IMR-90 (cell line): ENCODE data around the gene RASGRF1. TPM values are rescaled to one million over a fixed set of nuclear protein-coding genes. Genes with fewer than 3 reads are reported as not detected.

Source experiments
- ATAC-seq: fragments of 200-7000 bp; cut with Tn5 transposase; 2 replicates; pipeline ENCODE4 v1.9.1; 2020; ENCODE audit warnings: low read depth, mild to moderate bottlenecking, moderate library complexity
- BruUV-seq: library from RNA; stranded (reverse); fragments of 400-500 nt; replicated peaks from 2 replicates; lab custom pipeline; 2021; lab: Mats Ljungman, UMichigan
- CTCF ChIA-PET: fragments of 300-600 bp; formaldehyde crosslinking; extraction: SDS; loops from one replicate; lab custom pipeline; 2021; ENCODE audit warnings: antibody characterized with exemption; lab: Yijun Ruan, JAX
- POLR2A ChIA-PET: fragments of 300-600 bp; sonication (Branson Sonifier 250); formaldehyde crosslinking; loops from one replicate; lab custom pipeline; 2022; ENCODE audit warnings: antibody characterized with exemption; ENCODE audit not compliant: unreplicated experiment; lab: Charles Lee
- DNase-seq: peaks from one replicate; pipeline ENCODE4 v3.0.0; 2013
- H2AFZ ChIP-seq: replicated peaks from 2 replicates; pipeline ENCODE3; 2013; ENCODE audit warnings: low read length, mild to moderate bottlenecking; ENCODE audit not compliant: poor library complexity
- H2AK5ac ChIP-seq: 2 replicates; pipeline ENCODE4 v1.6.1; 2013; ENCODE audit warnings: low read depth, low read length, inconsistent platforms
- H2AK9ac ChIP-seq: replicated peaks from 2 replicates; pipeline ENCODE3; 2013; ENCODE audit warnings: mild to moderate bottlenecking, low read depth, low read length, moderate library complexity; ENCODE audit not compliant: poor library complexity
- H2BK120ac ChIP-seq: 2 replicates; pipeline ENCODE4 v1.6.1; 2013; ENCODE audit warnings: low read depth, low read length, inconsistent platforms
- H2BK15ac ChIP-seq: 3 replicates; pipeline ENCODE4 v1.6.1; 2013; ENCODE audit warnings: low read depth, low read length, inconsistent platforms
- H2BK20ac ChIP-seq: 2 replicates; pipeline ENCODE4 v1.6.1; 2013; ENCODE audit warnings: low read depth, mild to moderate bottlenecking, inconsistent platforms, low read length, moderate library complexity
- H2BK5ac ChIP-seq: 2 replicates; pipeline ENCODE4 v1.6.1; 2013; ENCODE audit warnings: mild to moderate bottlenecking, low read depth, low read length, inconsistent platforms; ENCODE audit not compliant: poor library complexity, severe bottlenecking
- H3K14ac ChIP-seq: replicated peaks from 2 replicates; pipeline ENCODE4 v1.6.1; 2013; ENCODE audit warnings: low read depth, low read length, inconsistent platforms
- H3K18ac ChIP-seq: 2 replicates; pipeline ENCODE4 v1.6.1; 2013; ENCODE audit warnings: low read depth, low read length, control low read depth
- H3K23ac ChIP-seq: 2 replicates; pipeline ENCODE4 v1.6.1; 2013; ENCODE audit warnings: low read depth, low read length, inconsistent platforms
- H3K27ac ChIP-seq: 2 replicates; pipeline ENCODE4 v1.5.1; 2013; ENCODE audit warnings: mild to moderate bottlenecking, control low read depth, low read length; ENCODE audit not compliant: insufficient read depth
- H3K27me3 ChIP-seq: 2 replicates; pipeline ENCODE4 v1.6.1; 2013; ENCODE audit warnings: low read length; ENCODE audit not compliant: control insufficient read depth, insufficient read depth
- H3K36me3 ChIP-seq: 2 replicates; pipeline ENCODE4 v1.6.1; 2013; ENCODE audit warnings: low read length, mixed read lengths; ENCODE audit not compliant: control insufficient read depth, insufficient read depth
- H3K4ac ChIP-seq: 2 replicates; pipeline ENCODE4 v1.6.1; 2013; ENCODE audit warnings: low read depth, low read length, inconsistent platforms
- H3K4me1 ChIP-seq: 2 replicates; pipeline ENCODE4 v1.6.1; 2013; ENCODE audit warnings: low read length, mixed read lengths; ENCODE audit not compliant: control insufficient read depth, insufficient read depth
- H3K4me2 ChIP-seq: 2 replicates; pipeline ENCODE4 v1.6.1; 2013; ENCODE audit warnings: low read depth, mild to moderate bottlenecking, control low read depth, low read length, moderate library complexity
- H3K4me3 ChIP-seq: 2 replicates; pipeline ENCODE4 v1.5.1; 2013; ENCODE audit warnings: low read depth, mild to moderate bottlenecking, control low read depth, low read length, moderate library complexity; ENCODE audit not compliant: insufficient read depth
- H3K56ac ChIP-seq: 2 replicates; pipeline ENCODE4 v1.6.1; 2013; ENCODE audit warnings: low read length, inconsistent platforms; ENCODE audit not compliant: insufficient read depth; ENCODE audit errors: extremely low read depth
- H3K79me1 ChIP-seq, 2 experiments: 2 replicates each; pipeline ENCODE4 v1.6.1; 2013; ENCODE audit warnings: low read length in 2 of 2, inconsistent platforms in 1 of 2, low read depth in 1 of 2
- H3K9ac ChIP-seq: 2 replicates; pipeline ENCODE4 v1.6.1; 2013; ENCODE audit warnings: low read depth, low read length, control low read depth
- H3K9me1 ChIP-seq: 2 replicates; pipeline ENCODE4 v1.6.1; 2013; ENCODE audit warnings: low read length, inconsistent platforms; ENCODE audit not compliant: insufficient read depth
- H3K9me3 ChIP-seq: 2 replicates; pipeline ENCODE4 v1.6.1; 2013; ENCODE audit warnings: low read length; ENCODE audit not compliant: control insufficient read depth, insufficient read depth
- H4K20me1 ChIP-seq: 2 replicates; pipeline ENCODE4 v1.6.1; 2013; ENCODE audit warnings: low read length, inconsistent platforms; ENCODE audit not compliant: insufficient read depth
- H4K5ac ChIP-seq: 2 replicates; pipeline ENCODE4 v1.6.1; 2013; ENCODE audit warnings: mild to moderate bottlenecking, low read depth, low read length, control low read depth
- H4K8ac ChIP-seq, 2 experiments: 2 replicates each; pipeline ENCODE4 v1.6.1; 2013; ENCODE audit warnings: low read depth in 2 of 2, low read length in 2 of 2, control low read depth in 1 of 2, inconsistent platforms in 1 of 2
- H4K91ac ChIP-seq: 2 replicates; pipeline ENCODE4 v1.6.1; 2013; ENCODE audit warnings: low read depth, low read length, inconsistent platforms; ENCODE audit not compliant: insufficient read depth
- CEBPB ChIP-seq: IDR thresholded peaks from 2 replicates; pipeline ENCODE4 v1.6.1; 2012; ENCODE audit warnings: low read depth, low read length, improper control_type of control experiment
- ELK1 ChIP-seq: fragments of 150-350 bp; IDR thresholded peaks from 2 replicates; pipeline ENCODE4 v1.6.1; 2016; ENCODE audit warnings: low read depth, mild to moderate bottlenecking, low read length, moderate library complexity, borderline replicate concordance
- MAFK ChIP-seq: IDR thresholded peaks from 2 replicates; pipeline ENCODE4 v1.6.1; 2012; ENCODE audit warnings: low read depth, low read length, improper control_type of control experiment
- MAZ ChIP-seq: IDR thresholded peaks from 2 replicates; pipeline ENCODE4 v1.6.1; 2012; ENCODE audit warnings: low read depth, mild to moderate bottlenecking, low read length, improper control_type of control experiment, moderate library complexity, borderline replicate concordance
- SMC3 ChIP-seq: fragments of 150-350 bp; IDR thresholded peaks from 2 replicates; pipeline ENCODE4 v1.6.1; 2016; ENCODE audit warnings: low read depth, mild to moderate bottlenecking, antibody characterized with exemption, low read length, moderate library complexity
- USF2 ChIP-seq: fragments of 150-350 bp; IDR thresholded peaks from 2 replicates; pipeline ENCODE4 v1.6.1; 2017; ENCODE audit warnings: mild to moderate bottlenecking, antibody characterized with exemption, low read length, low read depth
- WGBS, 2 experiments: methylation state at CpG; one replicate each; pipeline versions ENCODE4 v1.1.5 to v1.1.7; 2013; ENCODE audit warnings: missing lambda C conversion rate in 2 of 2; ENCODE audit not compliant: insufficient read length in 1 of 2; ENCODE audit errors: extremely low coverage in 2 of 2; 5-methylcytosine and 5-hydroxymethylcytosine counted together
- dilution Hi-C: fragments of 300-500 bp; cut with HindIII; formaldehyde crosslinking; loops from one replicate; pipeline ENCODE4 v1.14.3; 2018; ENCODE audit warnings: low sequenced_read_pairs; ENCODE audit not compliant: unreplicated experiment
- in situ Hi-C: fragments of 300-500 bp; cut with MboI; formaldehyde crosslinking; loops from 3 replicates; pipeline ENCODE4 v1.14.3; 2019; ENCODE audit warnings: low sequenced_read_pairs, inconsistent platforms, mixed read lengths
- intact Hi-C: fragments of 100-400 bp; cut with micrococcal nuclease; formaldehyde crosslinking; loops from 2 replicates; pipeline ENCODE4 v1.10.0; 2022
- polyA plus RNA-seq, 3 experiments: library from polyadenylated mRNA; depleted of rRNA; stranded (reverse); fragments of >200 nt; gene quantifications; 2 replicates each; pipeline ENCODE4 v1.2.3, GENCODE V29; 2012; ENCODE audit warnings: low replicate concordance in 1 of 3
- total RNA-seq: library from RNA; depleted of rRNA; stranded (reverse); fragments of >200 nt; gene quantifications from 2 replicates; pipeline ENCODE4 v1.2.3, GENCODE V29; 2012

The RASGRF1 gene
- total and polyA plus RNA-seq, 2 of the 4 experiments (the other 2 are of a cell fraction): under 0.01 to 0.15 TPM

GRCh38 chr15:79071901-79072300 is 18.7 kb downstream of the RASGRF1 start:
- in situ Hi-C loops: no loop called here
- Histone ChIP-seq H4K8ac (no peak overlapping the region), H4K20me1 (no peaks in the 10 kb centered on the region), H2BK15ac (no peak overlapping the region), H3K36me3 (no peaks in the 10 kb centered on the region), H4K91ac (no peak overlapping the region), H3K4me3 (no peak overlapping the region), H3K56ac (no peak overlapping the region), H3K4me1 (no peaks in the 10 kb centered on the region), H3K9me1 (no peaks in the 10 kb centered on the region), H3K14ac (no peak overlapping the region), H2BK5ac (no peak overlapping the region), H2AK9ac (no peak overlapping the region), H3K27me3 (peaks cover 8% of the 10 kb centered on the region), H4K5ac (no peak overlapping the region), H3K27ac (no peak overlapping the region), H2BK120ac (no peak overlapping the region), H3K79me1 (no peaks in the 10 kb centered on the region), H3K18ac (no peak overlapping the region), H3K9ac (no peak overlapping the region), H3K23ac (no peak overlapping the region), H3K9me3 (no peaks in the 10 kb centered on the region), H2BK20ac (no peak overlapping the region), H3K4me2 (no peak overlapping the region), H2AFZ (no peak overlapping the region), H2AK5ac (no peak overlapping the region), H3K4ac (no peak overlapping the region)
- ChIA-PET POLR2A (no interaction called here), CTCF (no interaction called here)
- TF ChIP-seq CEBPB (no peak), MAFK (no peak), SMC3 (no peak), USF2 (no peak), MAZ (no peak), ELK1 (no peak)
- no TSS peak for BruUV-seq
- dilution Hi-C loops: no loop called here
- no peak for DNase-seq
- WGBS, 2 experiments: no CpG with 5 or more reads among the region's 3 CpGs
- intact Hi-C loops: no loop called here
- ATAC-seq: no peak
